Measurements from ENCODE around the gene DNAJC17. TPM values are rescaled to one million over a fixed set of nuclear protein-coding genes. Genes with fewer than 3 reads are reported as not detected.
A peak's percentile ranks its signal among the peaks of the same experiment; 100 is the strongest.

Gene DNAJC17
- total and polyA plus RNA-seq, 2 of the 13 experiments (the other 11 are each of a cell fraction or from before 2014, with no cell fraction given): 22.2 to 26.5 TPM

DNA sequence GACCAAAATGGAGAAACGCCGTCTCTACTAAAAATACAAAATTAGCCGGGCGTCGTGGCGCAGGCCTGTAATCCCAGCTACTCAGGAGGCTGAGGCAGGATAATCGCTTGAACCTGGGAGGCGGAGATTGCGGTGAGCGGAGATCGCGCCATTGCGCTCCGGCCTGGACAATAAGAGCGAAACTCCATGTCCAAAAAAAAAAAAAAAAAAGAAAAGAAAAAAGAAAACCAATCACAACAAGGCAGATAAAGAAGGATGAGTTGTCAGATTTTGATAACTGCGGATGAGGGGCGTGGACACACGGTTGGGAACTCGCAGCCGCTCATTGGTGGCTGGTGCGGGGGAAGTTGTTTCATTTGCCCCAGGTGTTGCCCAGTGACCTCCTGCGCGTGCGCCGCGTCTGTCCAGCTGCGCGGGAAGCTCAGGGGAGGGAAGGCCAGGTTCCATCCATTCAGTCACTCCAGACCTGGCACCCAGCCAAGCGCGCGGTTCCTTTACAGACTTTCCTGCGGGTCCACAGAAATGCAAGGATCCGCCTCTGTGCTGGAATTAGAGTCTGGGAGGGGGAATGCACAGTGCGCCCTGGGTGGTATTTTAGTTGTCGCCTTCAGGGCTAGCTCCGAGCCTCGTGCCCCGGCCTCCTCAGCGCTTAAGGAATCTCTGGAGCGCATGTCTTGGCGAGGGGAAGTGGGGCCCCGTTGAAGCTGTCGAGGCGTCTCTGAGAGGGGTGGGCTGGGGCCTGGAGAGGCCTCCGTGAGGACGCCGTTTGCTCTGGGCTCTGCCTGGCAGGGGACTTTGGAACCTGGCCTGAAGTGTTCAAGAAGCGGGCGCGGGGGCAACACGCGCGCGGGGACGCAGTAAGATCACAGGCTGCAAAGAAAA lies 44.1 kb downstream of the DNAJC17 start (continued):
- TF ChIP-seq ZFP82 (CRISPR knock-in tag; IDR thresholded peaks at IDR 0.05; ENCODE audit: borderline replicate concordance) (no peak), TEAD2 (CRISPR knock-in tag; IDR thresholded peaks at IDR 0.05) (no peak), ZNF720 (CRISPR knock-in tag; IDR thresholded peaks at IDR 0.05) (no peak), ZNF577 (CRISPR knock-in tag; IDR thresholded peaks at IDR 0.05; ENCODE audit: borderline replicate concordance, low read depth) (no peak), TMF1 (CRISPR knock-in tag; IDR thresholded peaks at IDR 0.05; ENCODE audit: low read depth) (peak; percentile 77), ZNF350 (CRISPR knock-in tag; IDR thresholded peaks at IDR 0.05; ENCODE audit: borderline replicate concordance, low read depth) (peak; percentile 61; the same call in 1 of the 2 replicates), RARG (CRISPR knock-in tag; IDR thresholded peaks at IDR 0.05; ENCODE audit: low read depth) (no peak), KLF12 (CRISPR knock-in tag; IDR thresholded peaks at IDR 0.05; ENCODE audit: borderline replicate concordance) (no peak), SRY (CRISPR knock-in tag; IDR thresholded peaks at IDR 0.05) (peak; percentile 70; the same call in 1 of the 2 replicates), SAP130 (CRISPR knock-in tag; IDR thresholded peaks at IDR 0.05; ENCODE audit: low read depth) (peak; percentile 10; the same call in 1 of the 2 replicates), ZMYM2 (CRISPR knock-in tag; IDR thresholded peaks at IDR 0.05) (peak; percentile 77; the same call in 1 of the 2 replicates)
- TF ChIP-seq, protein P1, sequence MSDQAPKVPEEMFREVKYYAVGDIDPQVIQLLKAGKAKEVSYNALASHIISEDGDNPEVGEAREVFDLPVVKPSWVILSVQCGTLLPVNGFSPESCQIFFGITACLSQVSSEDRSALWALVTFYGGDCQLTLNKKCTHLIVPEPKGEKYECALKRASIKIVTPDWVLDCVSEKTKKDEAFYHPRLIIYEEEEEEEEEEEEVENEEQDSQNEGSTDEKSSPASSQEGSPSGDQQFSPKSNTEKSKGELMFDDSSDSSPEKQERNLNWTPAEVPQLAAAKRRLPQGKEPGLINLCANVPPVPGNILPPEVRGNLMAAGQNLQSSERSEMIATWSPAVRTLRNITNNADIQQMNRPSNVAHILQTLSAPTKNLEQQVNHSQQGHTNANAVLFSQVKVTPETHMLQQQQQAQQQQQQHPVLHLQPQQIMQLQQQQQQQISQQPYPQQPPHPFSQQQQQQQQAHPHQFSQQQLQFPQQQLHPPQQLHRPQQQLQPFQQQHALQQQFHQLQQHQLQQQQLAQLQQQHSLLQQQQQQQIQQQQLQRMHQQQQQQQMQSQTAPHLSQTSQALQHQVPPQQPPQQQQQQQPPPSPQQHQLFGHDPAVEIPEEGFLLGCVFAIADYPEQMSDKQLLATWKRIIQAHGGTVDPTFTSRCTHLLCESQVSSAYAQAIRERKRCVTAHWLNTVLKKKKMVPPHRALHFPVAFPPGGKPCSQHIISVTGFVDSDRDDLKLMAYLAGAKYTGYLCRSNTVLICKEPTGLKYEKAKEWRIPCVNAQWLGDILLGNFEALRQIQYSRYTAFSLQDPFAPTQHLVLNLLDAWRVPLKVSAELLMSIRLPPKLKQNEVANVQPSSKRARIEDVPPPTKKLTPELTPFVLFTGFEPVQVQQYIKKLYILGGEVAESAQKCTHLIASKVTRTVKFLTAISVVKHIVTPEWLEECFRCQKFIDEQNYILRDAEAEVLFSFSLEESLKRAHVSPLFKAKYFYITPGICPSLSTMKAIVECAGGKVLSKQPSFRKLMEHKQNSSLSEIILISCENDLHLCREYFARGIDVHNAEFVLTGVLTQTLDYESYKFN (CRISPR knock-in tag; conservative IDR thresholded peaks at IDR 0.05): no peak
- TF ChIP-seq, protein P2, sequence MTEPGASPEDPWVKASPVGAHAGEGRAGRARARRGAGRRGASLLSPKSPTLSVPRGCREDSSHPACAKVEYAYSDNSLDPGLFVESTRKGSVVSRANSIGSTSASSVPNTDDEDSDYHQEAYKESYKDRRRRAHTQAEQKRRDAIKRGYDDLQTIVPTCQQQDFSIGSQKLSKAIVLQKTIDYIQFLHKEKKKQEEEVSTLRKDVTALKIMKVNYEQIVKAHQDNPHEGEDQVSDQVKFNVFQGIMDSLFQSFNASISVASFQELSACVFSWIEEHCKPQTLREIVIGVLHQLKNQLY (CRISPR knock-in tag; IDR thresholded peaks at IDR 0.05): no peak
- TF ChIP-seq, protein P3, sequence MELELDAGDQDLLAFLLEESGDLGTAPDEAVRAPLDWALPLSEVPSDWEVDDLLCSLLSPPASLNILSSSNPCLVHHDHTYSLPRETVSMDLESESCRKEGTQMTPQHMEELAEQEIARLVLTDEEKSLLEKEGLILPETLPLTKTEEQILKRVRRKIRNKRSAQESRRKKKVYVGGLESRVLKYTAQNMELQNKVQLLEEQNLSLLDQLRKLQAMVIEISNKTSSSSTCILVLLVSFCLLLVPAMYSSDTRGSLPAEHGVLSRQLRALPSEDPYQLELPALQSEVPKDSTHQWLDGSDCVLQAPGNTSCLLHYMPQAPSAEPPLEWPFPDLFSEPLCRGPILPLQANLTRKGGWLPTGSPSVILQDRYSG (CRISPR knock-in tag; IDR thresholded peaks at IDR 0.05): peak; percentile 41; the same call in 1 of the 2 replicates
- TF ChIP-seq, protein P4, sequence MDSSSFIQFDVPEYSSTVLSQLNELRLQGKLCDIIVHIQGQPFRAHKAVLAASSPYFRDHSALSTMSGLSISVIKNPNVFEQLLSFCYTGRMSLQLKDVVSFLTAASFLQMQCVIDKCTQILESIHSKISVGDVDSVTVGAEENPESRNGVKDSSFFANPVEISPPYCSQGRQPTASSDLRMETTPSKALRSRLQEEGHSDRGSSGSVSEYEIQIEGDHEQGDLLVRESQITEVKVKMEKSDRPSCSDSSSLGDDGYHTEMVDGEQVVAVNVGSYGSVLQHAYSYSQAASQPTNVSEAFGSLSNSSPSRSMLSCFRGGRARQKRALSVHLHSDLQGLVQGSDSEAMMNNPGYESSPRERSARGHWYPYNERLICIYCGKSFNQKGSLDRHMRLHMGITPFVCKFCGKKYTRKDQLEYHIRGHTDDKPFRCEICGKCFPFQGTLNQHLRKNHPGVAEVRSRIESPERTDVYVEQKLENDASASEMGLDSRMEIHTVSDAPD (CRISPR knock-in tag; IDR thresholded peaks at IDR 0.05): peak; percentile 71
- TF ChIP-seq, protein P5, sequence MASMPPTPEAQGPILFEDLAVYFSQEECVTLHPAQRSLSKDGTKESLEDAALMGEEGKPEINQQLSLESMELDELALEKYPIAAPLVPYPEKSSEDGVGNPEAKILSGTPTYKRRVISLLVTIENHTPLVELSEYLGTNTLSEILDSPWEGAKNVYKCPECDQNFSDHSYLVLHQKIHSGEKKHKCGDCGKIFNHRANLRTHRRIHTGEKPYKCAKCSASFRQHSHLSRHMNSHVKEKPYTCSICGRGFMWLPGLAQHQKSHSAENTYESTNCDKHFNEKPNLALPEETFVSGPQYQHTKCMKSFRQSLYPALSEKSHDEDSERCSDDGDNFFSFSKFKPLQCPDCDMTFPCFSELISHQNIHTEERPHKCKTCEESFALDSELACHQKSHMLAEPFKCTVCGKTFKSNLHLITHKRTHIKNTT (CRISPR knock-in tag; IDR thresholded peaks at IDR 0.05): no peak
- TF ChIP-seq, protein P6, sequence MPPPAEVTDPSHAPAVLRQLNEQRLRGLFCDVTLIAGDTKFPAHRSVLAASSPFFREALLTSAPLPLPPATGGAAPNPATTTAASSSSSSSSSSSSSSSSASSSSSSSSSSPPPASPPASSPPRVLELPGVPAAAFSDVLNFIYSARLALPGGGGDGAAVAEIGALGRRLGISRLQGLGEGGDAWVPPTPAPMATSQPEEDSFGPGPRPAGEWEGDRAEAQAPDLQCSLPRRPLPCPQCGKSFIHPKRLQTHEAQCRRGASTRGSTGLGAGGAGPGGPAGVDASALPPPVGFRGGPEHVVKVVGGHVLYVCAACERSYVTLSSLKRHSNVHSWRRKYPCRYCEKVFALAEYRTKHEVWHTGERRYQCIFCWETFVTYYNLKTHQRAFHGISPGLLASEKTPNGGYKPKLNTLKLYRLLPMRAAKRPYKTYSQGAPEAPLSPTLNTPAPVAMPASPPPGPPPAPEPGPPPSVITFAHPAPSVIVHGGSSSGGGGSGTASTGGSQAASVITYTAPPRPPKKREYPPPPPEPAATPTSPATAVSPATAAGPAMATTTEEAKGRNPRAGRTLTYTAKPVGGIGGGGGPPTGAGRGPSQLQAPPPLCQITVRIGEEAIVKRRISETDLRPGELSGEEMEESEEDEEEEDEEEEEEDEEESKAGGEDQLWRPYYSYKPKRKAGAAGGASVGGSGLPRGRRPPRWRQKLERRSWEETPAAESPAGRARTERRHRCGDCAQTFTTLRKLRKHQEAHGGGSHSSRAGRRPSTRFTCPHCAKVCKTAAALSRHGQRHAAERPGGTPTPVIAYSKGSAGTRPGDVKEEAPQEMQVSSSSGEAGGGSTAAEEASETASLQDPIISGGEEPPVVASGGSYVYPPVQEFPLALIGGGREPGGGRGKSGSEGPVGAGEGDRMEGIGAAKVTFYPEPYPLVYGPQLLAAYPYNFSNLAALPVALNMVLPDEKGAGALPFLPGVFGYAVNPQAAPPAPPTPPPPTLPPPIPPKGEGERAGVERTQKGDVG (CRISPR knock-in tag; IDR thresholded peaks at IDR 0.05; ENCODE audit: borderline replicate concordance): 0 out of 2 replicates have a peak, but pooled peaks have one; percentile 9

Data from HepG2 (cell line).